Measurements from ENCODE around the gene B4GALT2.

The B4GALT2 gene

DNA sequence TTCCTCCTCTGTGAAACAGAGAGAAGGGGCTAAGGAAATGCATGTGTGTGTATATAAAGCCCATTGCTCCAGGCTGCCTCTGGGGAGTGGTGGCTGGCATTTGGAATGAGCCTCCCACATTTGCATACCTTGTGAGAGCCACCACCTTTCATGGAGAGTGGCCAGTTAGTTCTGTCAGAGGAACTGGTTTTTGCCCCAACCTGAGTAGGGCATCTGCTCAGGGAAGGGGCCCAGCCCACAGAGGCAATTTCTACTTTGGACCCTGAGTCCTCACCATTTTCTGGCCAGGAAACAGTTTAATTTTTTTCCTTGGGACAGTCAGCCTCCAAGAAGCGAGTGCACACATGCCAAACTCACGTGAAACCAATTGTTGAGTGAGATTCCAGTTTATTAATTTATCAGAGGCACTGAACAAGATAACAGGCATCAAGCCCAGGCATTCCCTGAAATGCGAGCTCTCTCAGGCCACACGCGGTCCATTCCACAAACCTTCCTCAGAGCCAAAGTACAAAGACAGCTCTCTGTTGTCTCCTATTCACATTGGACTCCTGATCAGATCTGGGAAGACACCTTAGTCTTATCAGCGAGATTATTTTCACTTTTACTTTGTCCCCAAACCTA, 53.3 kb downstream of the B4GALT2 start:
- Histone ChIP-seq H3F3A (ENCODE audit: insufficient read depth, low read length) (peaks cover 3% of the 10 kb centered on the region; the same call in 1 of the 2 replicates), H3K9ac (ENCODE audit: low read length) (no peak overlapping the region), H3K4me3 (ENCODE audit: low read length) (no peak overlapping the region), H3K9me3 (replicated peaks; ENCODE audit: insufficient read depth, low read length) (no peaks in the 10 kb centered on the region), H3K27ac (ENCODE audit: low read length) (no peak overlapping the region), H3K36me3 (replicated peaks; ENCODE audit: insufficient read depth, low read length) (no peaks in the 10 kb centered on the region), H3K27me3 (replicated peaks; ENCODE audit: insufficient read depth, low read length) (no peaks in the 10 kb centered on the region), H4K20me1 (ENCODE audit: insufficient read depth, low read length) (no peaks in the 10 kb centered on the region), H3K4me1 (ENCODE audit: low read length) (peaks cover 15% of the 10 kb centered on the region), H3K79me2 (ENCODE audit: low read length) (no peaks in the 10 kb centered on the region), H3K4me2 (ENCODE audit: low read depth, low read length) (peak overlapping the region; percentile 89), H2AFZ (ENCODE audit: low read length) (no peak overlapping the region), H3K9me2 (replicated peaks; ENCODE audit: insufficient read depth, low read length) (no peaks in the 10 kb centered on the region)
- no peak for DNase-seq
- TF ChIP-seq, protein P1, sequence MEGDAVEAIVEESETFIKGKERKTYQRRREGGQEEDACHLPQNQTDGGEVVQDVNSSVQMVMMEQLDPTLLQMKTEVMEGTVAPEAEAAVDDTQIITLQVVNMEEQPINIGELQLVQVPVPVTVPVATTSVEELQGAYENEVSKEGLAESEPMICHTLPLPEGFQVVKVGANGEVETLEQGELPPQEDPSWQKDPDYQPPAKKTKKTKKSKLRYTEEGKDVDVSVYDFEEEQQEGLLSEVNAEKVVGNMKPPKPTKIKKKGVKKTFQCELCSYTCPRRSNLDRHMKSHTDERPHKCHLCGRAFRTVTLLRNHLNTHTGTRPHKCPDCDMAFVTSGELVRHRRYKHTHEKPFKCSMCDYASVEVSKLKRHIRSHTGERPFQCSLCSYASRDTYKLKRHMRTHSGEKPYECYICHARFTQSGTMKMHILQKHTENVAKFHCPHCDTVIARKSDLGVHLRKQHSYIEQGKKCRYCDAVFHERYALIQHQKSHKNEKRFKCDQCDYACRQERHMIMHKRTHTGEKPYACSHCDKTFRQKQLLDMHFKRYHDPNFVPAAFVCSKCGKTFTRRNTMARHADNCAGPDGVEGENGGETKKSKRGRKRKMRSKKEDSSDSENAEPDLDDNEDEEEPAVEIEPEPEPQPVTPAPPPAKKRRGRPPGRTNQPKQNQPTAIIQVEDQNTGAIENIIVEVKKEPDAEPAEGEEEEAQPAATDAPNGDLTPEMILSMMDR (IDR thresholded peaks at IDR 0.05; ENCODE audit: low read length): no peak
- no peak for TF ChIP-seq EZH2 (optimal IDR thresholded peaks at IDR 0.05; ENCODE audit: low read depth, low read length)
- TF ChIP-seq EZH2phosphoT487 (IDR thresholded peaks at IDR 0.05; ENCODE audit: low read length): no peak

- Histone ChIP-seq H3K4me2 (ENCODE audit: low read depth, low read length) (no peak overlapping the region), H2AFZ (ENCODE audit: low read length) (no peak overlapping the region), H3K9me2 (replicated peaks; ENCODE audit: insufficient read depth, low read length) (no peaks in the 10 kb centered on the region), H3K4me3 (ENCODE audit: low read length) (no peak overlapping the region), H3K27me3 (replicated peaks; ENCODE audit: insufficient read depth, low read length) (no peaks in the 10 kb centered on the region), H4K20me1 (ENCODE audit: insufficient read depth, low read length) (no peaks in the 10 kb centered on the region), H3K36me3 (replicated peaks; ENCODE audit: insufficient read depth, low read length) (no peaks in the 10 kb centered on the region), H3K9ac (ENCODE audit: low read length) (no peak overlapping the region), H3K79me2 (ENCODE audit: low read length) (no peaks in the 10 kb centered on the region), H3F3A (ENCODE audit: insufficient read depth, low read length) (peaks cover 3% of the 10 kb centered on the region; the same call in 1 of the 2 replicates), H3K4me1 (ENCODE audit: low read length) (peaks cover 15% of the 10 kb centered on the region), H3K9me3 (replicated peaks; ENCODE audit: insufficient read depth, low read length) (no peaks in the 10 kb centered on the region), H3K27ac (ENCODE audit: low read length) (no peak overlapping the region)
- no peak for TF ChIP-seq EZH2 (optimal IDR thresholded peaks at IDR 0.05; ENCODE audit: low read depth, low read length)
- TF ChIP-seq EZH2phosphoT487 (IDR thresholded peaks at IDR 0.05; ENCODE audit: low read length): no peak
- TF ChIP-seq, protein P1 (IDR thresholded peaks at IDR 0.05; ENCODE audit: low read length): no peak
- no peak for DNase-seq
Observed at GRCh38 chr1:44033041-44033575, 54.1 kb downstream of the B4GALT2 start.

GRCh38 chr1:44033756-44034155, 54.7 kb downstream of the B4GALT2 start:
- DNase-seq: no peak
- Histone ChIP-seq H3K4me1 (ENCODE audit: low read length) (peaks cover 15% of the 10 kb centered on the region), H3K36me3 (replicated peaks; ENCODE audit: insufficient read depth, low read length) (no peaks in the 10 kb centered on the region), H3K4me2 (ENCODE audit: low read depth, low read length) (no peak overlapping the region), H3K9ac (ENCODE audit: low read length) (no peak overlapping the region), H3K9me2 (replicated peaks; ENCODE audit: insufficient read depth, low read length) (no peaks in the 10 kb centered on the region), H3K79me2 (ENCODE audit: low read length) (no peaks in the 10 kb centered on the region), H2AFZ (ENCODE audit: low read length) (no peak overlapping the region), H3K27me3 (replicated peaks; ENCODE audit: insufficient read depth, low read length) (no peaks in the 10 kb centered on the region), H3K27ac (ENCODE audit: low read length) (no peak overlapping the region), H3K9me3 (replicated peaks; ENCODE audit: insufficient read depth, low read length) (no peaks in the 10 kb centered on the region), H3K4me3 (ENCODE audit: low read length) (no peak overlapping the region), H3F3A (ENCODE audit: insufficient read depth, low read length) (peaks cover 3% of the 10 kb centered on the region; the same call in 1 of the 2 replicates), H4K20me1 (ENCODE audit: insufficient read depth, low read length) (no peaks in the 10 kb centered on the region)
- TF ChIP-seq EZH2 (optimal IDR thresholded peaks at IDR 0.05; ENCODE audit: low read depth, low read length): no peak
- no peak for TF ChIP-seq EZH2phosphoT487 (IDR thresholded peaks at IDR 0.05; ENCODE audit: low read length)
- TF ChIP-seq, protein P1 (IDR thresholded peaks at IDR 0.05; ENCODE audit: low read length): no peak

All from MM.1S (cell line).